GM18526 (cell line): Measurements from ENCODE around the gene PPP2R3A.

ENCODE experiments used
- POLR2A ChIP-seq: IDR thresholded peaks from 3 replicates; pipeline ENCODE4 v1.6.1; 2011; ENCODE audit not compliant: insufficient read length; ENCODE audit errors: extremely low read depth

PPP2R3A gene

DNA sequence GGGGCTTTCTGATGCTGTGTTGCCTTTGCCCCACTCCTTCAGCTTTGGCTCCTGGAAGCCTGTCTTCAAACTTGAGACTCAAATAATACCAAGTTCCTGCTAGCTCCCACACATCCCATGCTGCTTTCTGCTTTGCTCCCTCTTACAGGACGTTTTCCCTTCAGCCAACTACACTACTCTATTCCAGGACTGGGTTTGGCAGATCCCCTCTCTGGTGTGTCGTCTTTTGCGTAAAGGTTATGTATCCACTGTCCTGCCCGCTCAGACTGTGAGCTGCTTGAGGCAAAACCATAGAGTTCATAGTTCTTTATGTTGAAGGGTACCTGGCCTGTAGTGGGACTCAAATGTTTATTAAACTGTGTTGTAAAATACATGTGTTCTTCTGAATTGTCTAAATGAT, 25.4 kb downstream of the PPP2R3A start:
- TF ChIP-seq POLR2A: no peak

DNA sequence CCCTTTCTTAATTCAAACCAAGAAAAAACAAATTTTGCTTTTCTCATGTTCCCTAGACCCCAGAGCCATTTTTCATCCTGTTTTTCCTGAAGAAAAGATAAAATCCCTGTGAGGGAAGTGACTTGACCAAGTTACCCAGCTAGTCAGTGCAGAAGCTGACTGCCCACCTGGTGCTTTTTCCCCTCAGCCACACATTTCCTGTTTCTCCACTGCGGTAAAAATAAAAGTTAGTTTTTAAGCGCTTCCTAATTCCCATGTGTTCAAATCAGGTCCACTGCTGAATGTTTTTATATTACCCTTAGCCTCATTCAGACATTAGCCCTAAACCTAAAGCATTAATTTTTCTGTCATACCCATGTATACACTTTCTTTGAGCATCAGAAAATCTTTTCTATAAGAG, 26.1 kb downstream of the PPP2R3A start:
- no peak for TF ChIP-seq POLR2A

DNA sequence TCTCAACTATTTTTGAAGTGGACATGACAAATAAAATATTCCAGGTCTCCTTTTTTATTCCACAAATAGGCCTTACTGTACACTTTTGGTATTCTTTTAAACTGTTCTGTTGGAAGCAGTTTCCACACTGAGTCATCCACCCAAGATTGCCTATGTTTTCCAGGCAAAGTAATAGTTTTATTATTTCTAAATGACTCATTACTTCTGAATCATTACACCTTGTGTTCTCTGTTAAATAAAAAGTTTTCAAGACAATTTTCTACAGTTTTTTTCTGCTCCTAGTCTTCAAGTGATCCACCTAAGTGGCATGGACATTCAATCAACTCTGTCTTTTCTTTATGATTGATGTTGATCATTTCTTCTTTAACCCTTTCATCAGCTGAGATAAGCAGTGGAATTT, 26.5 kb downstream of the PPP2R3A start:
- no peak for TF ChIP-seq POLR2A

- TF ChIP-seq POLR2A: no peak
Measured at GRCh38 chr3:135994708-135995337, 29.3 kb downstream of the PPP2R3A start.

DNA sequence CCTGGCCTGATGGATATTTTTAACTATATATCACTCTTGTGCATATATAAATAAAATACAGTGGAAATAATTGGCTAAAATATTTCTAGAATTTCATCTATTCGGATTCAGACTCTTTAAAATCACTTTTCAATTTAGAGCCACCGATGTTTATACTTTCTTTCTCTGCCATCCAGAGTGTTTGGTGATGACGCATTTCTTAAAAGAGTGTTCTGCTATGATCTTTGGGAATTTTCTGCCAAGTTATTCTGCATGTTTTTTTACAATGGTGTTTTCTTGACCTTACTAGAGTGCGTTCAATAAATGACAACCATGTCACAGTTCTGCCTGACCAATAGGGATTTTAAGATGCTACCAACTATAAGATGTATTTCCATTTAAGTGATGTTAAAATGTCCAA, 30.2 kb downstream of the PPP2R3A start:
- TF ChIP-seq POLR2A: no peak

DNA sequence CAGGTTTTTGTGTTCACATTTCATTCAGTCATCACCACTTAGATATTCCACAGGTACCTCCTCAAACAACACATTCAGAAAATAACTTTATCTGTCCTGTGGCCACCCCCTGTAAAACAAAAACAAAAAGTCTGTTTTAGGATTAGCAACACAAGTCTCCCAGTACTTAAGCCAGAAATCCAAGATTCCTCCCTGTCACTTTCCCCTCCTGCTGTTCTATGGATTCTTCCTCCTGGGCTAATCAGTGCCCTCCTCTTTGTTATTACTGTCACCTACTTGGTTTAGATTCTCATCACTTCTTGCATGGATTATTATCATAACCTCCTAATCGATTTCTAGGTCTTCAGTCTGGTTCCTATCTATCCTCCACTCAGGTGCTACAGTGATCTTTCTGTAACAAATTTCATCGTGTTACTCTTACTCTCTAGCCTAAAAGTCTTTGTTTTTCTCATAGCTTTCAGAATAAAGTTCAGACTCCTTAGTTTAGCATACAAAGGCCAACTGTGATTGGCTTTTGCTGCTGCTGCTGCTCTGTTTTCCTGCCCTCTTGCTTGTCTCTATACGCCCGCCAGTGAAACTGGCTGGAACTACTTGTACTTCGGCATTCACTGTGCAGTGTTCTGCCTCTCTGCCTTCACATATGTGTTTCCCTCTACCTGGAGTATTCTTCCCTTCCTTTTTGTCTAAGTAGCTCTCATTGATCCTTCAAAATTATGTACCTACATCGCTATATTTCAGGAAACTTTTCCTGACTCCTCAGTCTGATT, 32.2 kb downstream of the PPP2R3A start:
- TF ChIP-seq POLR2A: no peak

GRCh38 chr3:136008221-136008620, 42.7 kb downstream of the PPP2R3A start:
- TF ChIP-seq POLR2A: no peak

GRCh38 chr3:136008732-136009470, 43.4 kb downstream of the PPP2R3A start:
- TF ChIP-seq POLR2A: no peak

- TF ChIP-seq POLR2A: no peak
Measured at GRCh38 chr3:136018876-136019275, 53.3 kb downstream of the PPP2R3A start.

DNA sequence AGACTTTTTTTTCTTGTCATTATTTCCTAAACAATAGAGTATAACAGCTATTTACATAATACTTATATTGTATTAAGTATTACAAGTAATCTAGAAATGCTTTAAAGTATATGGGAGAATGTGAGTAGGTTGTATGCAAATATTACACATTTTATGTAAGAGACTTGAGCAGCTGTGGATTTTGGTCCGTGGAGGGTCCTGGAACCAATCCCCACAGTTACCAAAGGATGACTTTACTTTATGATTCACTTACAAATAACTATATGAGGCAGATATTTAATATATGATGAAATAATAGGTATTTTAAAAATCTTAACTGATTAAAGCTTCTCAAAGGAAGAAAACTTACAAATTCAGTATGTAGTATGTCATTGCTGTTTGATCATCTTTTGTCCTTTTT, 56.3 kb downstream of the PPP2R3A start:
- TF ChIP-seq POLR2A: no peak

GRCh38 chr3:136022529-136023263, 57.2 kb downstream of the PPP2R3A start:
- TF ChIP-seq POLR2A: no peak

GRCh38 chr3:136023264-136023978, 57.9 kb downstream of the PPP2R3A start:
- TF ChIP-seq POLR2A: no peak

DNA sequence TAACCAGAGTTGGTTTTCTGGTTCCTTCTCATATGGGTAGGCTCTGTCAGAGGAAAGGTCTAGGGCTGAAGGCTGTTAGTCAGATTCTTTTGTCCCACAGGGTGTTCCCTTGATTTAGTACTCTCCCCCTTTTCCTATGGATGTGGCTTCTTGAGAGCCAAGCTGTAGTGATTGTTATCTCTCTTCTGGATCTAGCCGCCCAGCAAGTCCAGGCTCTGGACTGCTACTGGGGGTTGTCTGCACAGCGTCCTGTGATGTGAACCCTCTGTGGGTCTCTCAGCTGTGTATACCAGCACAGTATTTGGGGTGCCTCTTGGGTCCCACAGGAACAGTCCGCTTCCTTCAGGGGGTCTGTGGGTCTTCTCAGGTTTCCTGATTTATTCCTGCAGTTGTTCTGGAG, 70.8 kb downstream of the PPP2R3A start:
- no peak for TF ChIP-seq POLR2A

- TF ChIP-seq POLR2A: no peak
Measured at GRCh38 chr3:136038668-136039067, 73.1 kb downstream of the PPP2R3A start.

- TF ChIP-seq POLR2A: no peak
Measured at GRCh38 chr3:136042608-136043221, 77.2 kb downstream of the PPP2R3A start.
